ENCODE data around the gene ACOXL. TPM values are rescaled to one million over a fixed set of nuclear protein-coding genes. Genes with fewer than 3 reads are reported as not detected.

The ACOXL gene
- total RNA-seq, 1 donor from 2014 or later, result not detected

DNA sequence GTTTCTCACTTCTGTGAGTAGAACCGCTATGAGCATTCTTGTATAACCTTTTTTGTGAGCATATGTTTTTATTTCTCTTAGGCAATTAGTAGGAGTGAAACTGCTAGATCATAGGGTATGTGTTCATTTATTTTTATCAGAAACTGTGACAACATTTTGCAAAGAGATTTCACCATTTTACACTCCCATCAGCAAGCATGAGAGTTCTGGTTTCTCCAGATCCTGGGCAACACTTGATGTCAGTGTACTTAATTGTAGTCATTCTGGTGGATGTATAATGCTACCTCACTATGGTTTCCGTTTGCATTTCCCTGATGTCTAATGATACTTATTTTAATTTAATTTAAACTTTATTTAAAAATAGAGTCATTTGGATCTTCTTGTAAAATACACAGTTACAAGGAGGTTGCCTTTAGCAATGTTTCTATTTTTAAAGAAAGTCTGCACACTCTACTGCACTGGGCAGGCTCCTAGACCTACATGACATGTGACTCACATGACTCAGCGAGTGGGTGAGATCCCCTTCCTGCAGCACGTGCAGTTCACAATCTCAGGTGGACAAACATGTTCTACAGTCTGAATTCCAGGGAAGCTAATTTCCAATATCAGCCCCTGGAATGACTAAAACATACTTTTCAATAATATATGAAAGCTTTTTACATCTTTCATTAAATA, 261.3 kb downstream of the ACOXL start:
- no peak for DNase-seq (ENCODE audit: extremely low read depth, low read depth, low spot score)

DNA sequence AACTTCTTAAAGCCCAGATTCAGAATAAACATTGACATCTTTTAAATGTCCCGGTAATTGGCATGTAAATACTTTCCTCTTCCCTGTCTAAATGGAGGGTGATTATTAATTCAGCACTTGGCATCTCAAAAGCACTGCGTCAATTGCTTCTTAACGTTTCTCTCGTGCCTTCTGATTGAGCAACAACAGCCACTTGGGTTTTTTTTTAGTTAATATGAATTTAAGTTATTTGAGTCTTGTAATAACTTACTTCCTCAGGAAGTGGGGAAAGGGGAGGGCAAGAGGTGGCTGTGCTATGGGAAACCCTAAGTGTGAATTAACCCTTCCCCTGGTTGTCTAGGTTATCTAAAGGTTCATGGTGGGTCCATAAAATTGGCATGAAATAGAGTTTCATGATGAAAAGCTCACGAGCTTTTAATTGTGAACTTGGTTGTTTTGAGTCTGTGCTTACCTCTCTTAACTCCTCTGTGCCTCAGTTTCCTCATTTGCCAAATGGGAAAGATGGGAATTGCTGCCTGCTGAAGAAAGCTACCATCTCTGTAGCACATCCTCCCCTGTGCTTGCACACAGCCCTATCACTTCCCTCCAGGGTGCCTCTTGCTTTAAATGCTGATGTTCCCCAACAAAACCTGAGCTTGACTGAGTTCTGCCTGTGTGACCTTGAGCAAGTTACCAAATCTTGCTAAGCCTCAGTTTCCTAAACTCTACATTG, 262.0 kb downstream of the ACOXL start:
- DNase-seq (ENCODE audit: extremely low read depth, low read depth, low spot score), result no peak

DNA sequence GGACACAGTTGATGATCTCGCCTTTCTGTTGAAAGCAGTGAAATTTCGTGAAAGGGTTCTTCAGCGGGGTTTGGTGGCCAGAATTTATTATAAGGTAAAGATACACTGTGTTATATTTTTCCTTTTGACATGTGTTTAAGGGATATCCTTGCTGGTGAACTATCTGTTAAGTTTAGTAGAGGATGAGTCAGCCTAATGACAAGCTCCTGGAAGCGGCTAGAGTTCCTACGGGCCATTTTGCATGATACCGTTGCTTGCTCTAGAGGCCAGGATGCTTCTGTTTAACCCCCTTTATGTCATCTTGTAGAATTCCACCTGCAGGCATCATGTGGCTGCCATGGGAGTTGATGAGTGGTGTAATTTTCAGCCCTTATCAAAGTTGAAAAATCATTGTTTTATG, 263.5 kb downstream of the ACOXL start:
- DNase-seq (ENCODE audit: extremely low read depth, low read depth, low spot score), result no peak

DNA sequence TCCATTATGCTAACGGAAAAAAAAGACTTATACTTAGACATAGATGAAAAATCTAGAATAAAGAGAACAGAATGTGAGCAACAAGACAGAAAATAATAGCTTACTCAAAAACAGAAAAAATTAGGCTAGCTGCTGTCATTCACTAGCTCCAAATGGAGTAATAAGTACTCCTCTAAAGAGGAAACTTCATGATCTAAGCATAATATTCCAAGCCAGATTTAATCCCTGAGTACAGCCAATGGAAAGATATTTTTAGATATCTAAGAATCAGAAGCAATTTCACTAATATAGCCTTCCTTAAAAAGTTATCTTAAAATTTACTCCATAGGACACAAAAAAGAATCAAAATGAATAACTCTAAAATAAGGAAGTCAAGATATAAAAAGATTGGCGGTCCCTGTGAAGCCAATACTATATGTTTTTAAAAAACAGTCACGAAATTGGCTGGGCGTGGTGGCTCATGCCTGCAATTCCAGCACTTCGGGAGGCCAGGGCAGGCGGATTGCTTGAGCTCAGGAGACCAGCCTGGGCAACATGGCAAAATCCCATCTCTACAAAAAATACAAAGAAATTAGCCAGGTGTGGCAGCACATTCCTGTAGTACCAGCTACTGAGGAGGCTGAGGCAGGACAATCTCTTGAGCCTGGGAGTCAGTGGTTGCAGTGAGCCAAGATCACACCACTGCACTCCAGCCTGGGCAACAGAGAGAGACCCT, 265.1 kb downstream of the ACOXL start:
- no peak for DNase-seq (ENCODE audit: extremely low read depth, low read depth, low spot score)

DNA sequence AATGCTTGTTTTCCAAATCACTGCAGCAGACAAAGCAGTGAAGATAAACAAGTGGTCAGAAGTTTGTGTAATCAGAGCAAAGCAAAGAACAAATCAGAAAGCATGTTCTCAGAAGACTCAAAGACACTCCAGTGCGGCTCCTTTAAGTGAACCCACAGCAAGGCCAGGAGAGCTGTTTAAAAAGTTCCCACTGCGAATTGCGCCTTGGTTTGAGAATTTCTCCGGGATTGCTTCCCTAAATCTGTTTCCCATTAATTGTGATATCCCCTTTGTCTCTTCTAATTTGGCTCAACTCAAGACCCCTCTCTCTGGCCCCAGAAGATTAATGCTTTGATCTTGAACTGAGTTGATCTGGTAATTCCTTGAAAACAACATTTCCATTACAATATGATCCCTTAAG, 265.9 kb downstream of the ACOXL start:
- no peak for DNase-seq (ENCODE audit: extremely low read depth, low read depth, low spot score)

DNA sequence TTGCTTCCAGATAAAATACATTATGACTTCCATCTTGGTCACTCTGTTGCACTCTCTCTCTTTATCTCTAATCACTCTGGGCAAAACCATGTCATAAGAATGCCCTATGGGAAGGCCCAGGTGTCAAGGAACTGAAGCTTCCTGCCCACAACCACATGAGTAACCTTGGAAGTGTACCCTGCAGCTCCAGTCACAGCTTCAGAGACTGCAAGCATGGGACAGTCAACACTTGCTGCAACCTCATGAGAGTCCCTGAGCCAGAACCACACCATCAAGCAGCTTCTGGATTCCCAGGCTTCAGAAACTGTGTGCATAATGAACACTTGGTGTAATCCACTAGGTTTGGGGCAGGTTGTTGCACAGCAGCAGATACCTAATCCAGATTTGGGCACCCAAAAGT, 267.3 kb downstream of the ACOXL start:
- no peak for DNase-seq (ENCODE audit: extremely low read depth, low read depth, low spot score)

DNA sequence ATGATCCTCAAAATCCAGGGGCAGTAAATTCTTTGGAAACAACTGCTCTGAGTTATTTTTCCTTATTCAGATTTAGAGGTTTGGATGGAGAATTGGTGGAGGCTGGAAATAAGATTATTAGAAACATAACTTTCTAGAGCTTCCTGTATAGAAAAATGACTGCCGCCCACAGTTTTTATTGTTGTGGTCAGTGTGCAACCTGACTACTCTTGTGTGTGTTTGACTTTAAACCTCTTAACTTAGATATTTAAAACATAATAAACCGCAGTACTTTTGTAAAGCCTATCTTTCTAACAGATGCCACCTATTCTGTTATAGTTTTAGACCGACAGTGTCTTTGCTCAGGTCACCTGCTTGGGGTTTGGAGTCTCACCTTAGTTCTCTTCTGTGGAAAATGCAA, 272.9 kb downstream of the ACOXL start:
- no peak for DNase-seq (ENCODE audit: extremely low read depth, low read depth, low spot score)

DNA sequence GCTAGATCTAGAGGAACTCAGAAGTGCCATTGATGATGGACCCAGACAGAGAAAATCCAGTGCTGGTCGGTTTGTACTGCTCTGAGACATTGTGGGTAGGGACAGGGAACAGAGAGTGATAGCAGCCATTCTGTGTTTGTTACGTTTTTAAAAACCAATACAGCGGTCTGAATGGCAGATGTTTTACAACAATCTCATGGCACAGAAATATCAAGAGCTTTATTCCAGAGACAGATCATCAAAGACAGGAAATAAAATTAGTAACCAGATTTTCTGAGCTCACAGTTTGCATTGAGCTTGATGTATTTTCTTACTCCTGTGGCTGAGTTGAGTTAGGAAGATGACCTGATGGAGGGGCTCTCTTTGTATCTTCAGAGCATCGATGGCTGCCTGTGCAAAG, 273.4 kb downstream of the ACOXL start:
- no peak for DNase-seq (ENCODE audit: extremely low read depth, low read depth, low spot score)

DNA sequence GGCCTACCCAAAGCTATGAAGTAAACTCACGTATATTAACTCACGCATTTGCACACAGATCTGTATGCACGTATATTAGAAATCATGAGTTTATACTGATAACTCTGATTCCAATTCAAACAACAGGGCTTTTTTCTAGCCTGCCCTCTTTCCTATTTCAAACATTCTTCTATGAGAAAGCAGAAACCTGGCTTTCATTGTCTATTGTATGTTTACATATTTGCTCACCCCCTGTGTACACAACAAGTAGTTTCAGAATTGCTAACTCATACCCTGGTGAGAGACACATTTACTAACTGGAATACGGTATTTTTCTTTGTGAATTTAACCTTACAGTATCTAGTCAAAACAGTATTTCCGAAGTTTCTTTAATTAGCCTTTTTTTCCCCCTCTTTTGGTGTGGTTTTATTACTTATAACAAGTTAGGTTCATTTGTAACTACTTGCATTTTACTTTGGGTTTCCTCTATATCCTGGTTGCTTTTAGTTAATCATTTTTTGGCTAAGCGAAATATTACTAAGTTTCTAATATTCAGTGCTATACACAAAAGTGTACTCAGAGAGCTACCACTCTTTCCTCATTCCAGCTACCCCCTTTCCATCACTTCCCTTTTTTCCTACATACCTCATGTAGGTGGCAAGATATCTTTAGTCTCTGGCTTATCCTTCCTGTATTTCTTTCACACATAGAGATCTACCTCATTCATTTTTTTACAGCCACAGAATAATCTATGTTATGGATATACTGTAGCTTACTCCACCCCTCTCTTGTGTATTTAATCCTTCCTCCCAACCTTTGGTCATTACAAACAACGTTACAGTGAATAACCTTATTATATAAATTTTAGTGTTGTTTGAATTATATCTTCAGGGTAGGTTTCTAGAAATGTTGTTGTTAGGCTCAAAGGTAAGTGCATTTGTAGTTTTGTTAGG, 275.6 kb downstream of the ACOXL start:
- DNase-seq (ENCODE audit: extremely low read depth, low read depth, low spot score), result no peak

DNA sequence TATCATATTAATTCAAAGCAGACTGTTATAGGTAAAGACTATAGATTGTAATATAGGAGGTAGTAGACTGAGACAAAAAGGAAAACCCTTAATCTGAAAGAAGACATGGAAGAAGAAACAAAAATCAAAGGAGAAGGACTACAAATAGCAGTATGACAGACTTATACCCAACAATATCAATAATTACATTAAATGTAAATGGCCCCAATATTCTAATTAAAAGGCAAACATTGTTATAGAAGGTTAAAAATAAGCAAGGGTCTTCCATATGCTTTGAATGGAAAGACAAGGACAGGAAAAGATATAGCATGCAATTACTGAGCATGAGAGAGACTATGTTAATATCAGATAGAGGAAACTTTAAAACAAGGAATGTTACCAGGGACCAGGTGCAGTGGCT, 278.8 kb downstream of the ACOXL start:
- no peak for DNase-seq (ENCODE audit: extremely low read depth, low read depth, low spot score)

DNA sequence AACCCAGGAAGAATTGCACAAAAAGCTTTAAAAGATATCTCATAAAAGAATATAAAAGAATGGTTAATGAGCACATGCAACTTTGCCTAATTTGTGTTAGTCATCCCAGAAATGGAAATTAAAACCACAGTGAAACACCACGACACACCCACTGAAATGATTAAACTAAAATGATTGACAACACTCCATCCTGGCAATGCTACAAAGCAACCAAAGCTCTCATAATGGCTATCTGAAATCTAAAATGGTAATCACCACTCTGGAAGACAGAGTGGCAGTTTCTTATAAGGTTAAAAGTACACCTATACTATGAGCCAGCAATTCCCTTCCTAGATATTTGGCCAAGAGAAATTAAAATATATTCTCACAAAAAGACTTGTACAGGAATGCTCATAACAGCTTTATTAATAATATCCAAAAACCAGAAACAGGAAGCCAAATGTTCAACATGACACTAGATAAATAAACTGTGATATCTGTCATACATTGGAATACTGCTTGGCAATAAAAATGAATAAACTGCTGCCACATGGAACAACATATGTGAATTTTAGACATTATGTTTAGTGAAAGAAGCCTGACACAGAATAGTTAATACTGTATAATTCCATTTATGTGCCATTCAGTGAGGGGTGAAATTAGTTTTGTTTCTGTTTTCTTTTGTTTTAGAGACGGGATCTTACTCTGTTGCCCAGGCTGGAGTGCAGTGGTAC, 283.1 kb downstream of the ACOXL start:
- DNase-seq (ENCODE audit: extremely low read depth, low read depth, low spot score), result no peak

DNA sequence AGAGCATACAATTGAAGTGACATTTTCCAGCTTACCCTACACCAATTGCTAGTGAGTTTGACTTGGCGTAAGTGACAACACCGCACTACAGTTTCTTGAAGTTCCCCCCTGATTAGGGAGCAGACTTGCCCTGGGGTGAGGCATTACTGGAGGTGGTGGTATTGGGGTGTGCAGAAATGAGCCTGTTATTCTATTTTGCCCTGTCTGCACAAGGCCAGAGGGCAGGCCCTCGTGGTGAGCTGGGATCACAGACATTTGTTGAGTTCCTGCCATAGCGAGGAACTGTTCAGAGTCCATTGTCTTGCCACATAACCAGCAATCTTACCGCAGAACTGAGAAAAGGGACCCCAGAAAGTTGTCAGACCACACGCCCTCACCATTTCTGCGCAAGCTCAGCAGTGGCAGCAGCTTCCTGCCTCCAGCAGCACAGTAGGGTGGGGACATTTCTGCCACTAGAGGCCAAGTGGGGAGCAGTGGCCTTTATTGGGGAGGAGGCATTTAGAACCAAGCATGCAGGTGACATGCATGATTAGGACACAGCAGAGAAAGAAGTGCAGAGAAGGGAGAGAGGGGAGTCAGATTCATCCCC, 284.8 kb downstream of the ACOXL start:
- no peak for DNase-seq (ENCODE audit: extremely low read depth, low read depth, low spot score)

DNA sequence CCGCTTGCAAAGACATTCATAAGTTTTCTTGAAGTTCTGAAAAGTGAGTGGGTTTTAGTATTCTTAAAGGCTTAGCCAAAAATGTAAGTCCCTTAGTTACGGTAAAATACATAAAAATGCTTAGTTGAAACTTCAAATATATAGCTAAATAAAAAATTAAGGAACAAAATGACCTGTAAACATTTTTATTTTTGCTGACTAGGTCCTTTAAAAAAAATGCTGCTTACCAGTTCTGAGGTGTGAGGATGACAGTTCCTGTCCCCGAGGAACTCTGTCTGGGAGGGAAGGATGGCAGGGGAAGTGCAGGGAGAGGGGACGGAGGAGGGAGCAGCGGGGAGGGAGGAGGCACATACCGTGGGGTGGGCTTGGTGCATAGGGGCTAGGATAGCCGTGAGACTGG, 285.5 kb downstream of the ACOXL start:
- no peak for DNase-seq (ENCODE audit: extremely low read depth, low read depth, low spot score)

DNA sequence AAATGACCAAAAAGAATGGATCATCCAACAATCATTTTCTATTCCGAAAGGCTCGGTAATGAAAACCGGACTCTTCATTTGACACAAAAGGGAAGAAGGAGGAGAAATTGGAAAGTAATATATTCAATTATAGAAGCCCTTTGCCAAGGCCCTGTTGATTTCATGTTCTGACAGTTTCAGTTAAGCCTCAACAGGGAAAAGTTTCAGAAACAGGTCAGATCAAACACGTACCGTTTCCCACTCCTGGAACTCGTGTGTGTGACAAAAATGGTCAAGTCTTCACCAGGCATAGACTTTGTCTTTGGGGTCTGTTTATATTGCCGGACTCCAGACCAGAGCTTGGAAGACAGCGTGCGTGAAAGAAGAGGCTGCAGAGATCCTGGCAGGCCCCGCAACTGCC, 287.0 kb downstream of the ACOXL start:
- no peak for DNase-seq (ENCODE audit: extremely low read depth, low read depth, low spot score)

DNA sequence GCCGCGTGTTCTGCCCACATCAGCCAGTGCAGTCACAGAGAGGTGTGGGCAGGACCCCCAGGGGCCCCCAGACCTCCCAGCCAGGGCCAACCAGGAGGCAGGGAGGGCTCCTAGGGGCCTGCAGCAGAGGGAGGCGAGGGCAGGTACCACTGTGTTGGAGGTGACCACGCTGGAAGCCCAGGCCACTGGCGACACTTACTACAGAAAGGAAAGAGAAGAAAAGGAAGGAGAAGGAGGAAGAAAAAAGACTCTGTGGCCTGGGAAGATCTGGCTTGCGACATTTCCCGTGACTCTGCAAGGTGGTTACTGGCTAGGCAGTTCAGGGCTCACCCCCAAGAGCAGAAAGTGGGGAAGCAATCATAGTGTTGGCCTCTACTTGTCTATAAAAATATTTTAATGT, 290.3 kb downstream of the ACOXL start:
- DNase-seq (ENCODE audit: extremely low read depth, low read depth, low spot score), result no peak

DNA sequence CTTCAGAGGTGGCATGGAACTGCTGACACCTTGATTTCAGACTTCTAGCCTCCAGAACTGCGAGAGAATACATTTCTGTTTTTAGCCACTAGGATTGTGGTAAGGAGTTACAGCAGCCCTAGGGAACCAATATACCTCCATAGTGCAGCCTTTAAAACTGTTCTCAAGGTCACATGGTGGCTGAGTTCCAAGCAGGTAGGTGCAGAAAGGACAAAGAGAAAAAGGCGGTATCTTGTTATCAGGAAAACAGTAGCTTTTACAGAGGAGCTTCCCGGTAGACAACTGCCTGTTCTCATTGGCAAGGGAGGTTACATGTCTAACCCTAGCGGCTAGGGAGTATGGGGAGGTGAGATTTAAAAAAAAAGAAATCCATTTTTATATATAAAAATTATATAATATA, 292.1 kb downstream of the ACOXL start:
- DNase-seq (ENCODE audit: extremely low read depth, low read depth, low spot score), result no peak

DNA sequence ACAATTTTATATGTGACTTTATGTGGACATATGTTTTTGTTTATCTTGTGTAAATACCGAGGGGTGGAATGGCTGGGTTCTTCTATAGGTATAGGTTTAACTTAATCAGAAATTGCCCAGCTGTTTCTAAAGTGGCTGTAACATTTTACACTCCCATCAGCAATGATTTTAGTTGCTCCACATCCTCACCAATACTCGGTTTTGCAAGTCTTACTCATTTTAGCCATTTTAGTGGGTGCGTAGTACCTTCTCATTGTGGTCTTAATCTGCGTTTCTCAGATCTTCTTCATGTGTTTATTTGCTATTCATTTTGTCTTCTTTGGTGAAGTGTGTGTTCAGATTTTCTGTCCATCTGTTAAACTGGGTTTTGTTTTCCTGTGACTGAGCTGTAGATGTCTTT, 292.9 kb downstream of the ACOXL start:
- no peak for DNase-seq (ENCODE audit: extremely low read depth, low read depth, low spot score)

DNA sequence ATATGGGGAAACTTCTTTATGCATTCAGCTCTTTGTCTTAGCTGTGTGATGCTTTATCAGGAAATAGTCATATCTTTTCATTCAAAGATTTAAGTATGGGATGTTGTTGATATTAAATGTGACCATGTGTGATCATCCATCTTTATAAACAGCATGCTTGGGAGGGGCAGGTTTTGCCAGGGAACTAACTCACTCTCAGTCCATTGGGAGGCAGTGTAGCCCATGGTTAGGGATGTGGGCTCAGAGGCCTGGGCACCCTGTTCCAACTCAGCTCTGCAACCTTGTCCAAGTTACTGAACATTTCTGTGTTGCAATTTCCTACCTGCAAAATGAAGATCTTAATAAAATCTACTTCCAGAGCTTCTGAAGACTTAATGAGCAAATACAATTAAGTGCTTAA, 296.3 kb downstream of the ACOXL start:
- DNase-seq (ENCODE audit: extremely low read depth, low read depth, low spot score), result no peak

DNA sequence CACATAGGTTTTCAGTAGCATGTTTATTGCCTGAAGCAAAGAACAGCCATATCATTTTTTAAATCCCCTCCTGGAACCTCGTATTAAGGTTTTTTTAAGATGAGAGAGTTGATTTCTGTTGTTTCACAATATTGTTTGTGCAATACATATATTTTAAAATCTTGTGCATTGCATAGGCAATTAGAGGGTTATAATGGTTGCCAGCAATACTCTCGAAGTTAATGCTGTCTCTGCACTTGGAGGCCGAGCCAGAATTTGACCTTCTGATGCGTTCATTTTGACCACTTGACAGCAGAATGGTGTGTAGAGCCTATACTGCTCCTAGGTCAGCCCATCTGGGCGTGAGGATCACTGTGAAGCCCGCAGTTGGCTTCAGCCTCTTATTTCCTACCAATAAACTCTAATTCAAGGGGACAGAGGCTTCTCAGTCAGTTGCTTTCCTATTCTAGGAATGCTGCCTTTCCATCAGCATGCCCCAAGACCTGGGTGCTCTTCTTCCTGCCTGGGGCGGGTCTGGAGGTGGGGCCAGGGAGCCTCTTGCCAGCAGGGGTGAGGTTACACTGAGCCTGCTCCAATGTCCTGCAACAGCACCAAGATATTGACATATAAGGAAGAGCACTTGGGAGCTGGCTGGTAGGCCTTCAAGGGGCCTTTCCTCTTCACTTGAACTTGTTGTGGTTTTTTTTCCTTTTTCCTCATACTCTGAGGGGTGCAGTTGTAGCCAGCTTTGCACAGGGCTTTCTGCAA, 297.0 kb downstream of the ACOXL start:
- DNase-seq (ENCODE audit: extremely low read depth, low read depth, low spot score), result no peak

Data from glomerular endothelial cell (primary cell).